Measurements from ENCODE around the gene TUBB2A. TPM values are rescaled to one million over a fixed set of nuclear protein-coding genes. Genes with fewer than 3 reads are reported as not detected.

Gene TUBB2A
- total RNA-seq, 2 experiments from 2014 or later, result 24.8 to 42.1 TPM

GRCh38 chr6:3194535-3195419, 37.4 kb upstream of the TUBB2A start:
- Histone ChIP-seq H3K27ac (ENCODE audit: low read depth, low read length, poor library complexity, severe bottlenecking) (no peak overlapping the region), H2AFZ (ENCODE audit: low read length) (no peak overlapping the region), H3K79me2 (ENCODE audit: insufficient read depth, low read depth, low read length) (no peaks in the 10 kb centered on the region), H4K20me1 (ENCODE audit: insufficient read depth, low read length) (no peaks in the 10 kb centered on the region), H3K4me1 (ENCODE audit: insufficient read depth, low read length, poor library complexity, severe bottlenecking) (no peaks in the 10 kb centered on the region), H3K4me3 (ENCODE audit: low read depth, low read length, poor library complexity, severe bottlenecking) (no peak overlapping the region), H3K36me3 (ENCODE audit: insufficient read depth, low read length) (no peaks in the 10 kb centered on the region), H3K9me3 (ENCODE audit: low read length) (no peaks in the 10 kb centered on the region), H3K4me2 (ENCODE audit: low read length) (no peak overlapping the region), H3K9me2 (ENCODE audit: insufficient read depth, low read length) (no peaks in the 10 kb centered on the region)
- POLR2A ChIA-PET, result interaction anchor here (0.7 to 2.8 kb wide), 5 partner anchors 9 to 311 kb away, joined by 3 to 12 read pairs (median 4); no protein-coding TSS in a partner anchor
- intact Hi-C loops (cut with micrococcal nuclease; ENCODE audit: unreplicated experiment), result no loop called here
- DNase-seq (ENCODE audit: low spot score), result no peak
- TF ChIP-seq EZH2phosphoT487 (IDR thresholded peaks at IDR 0.05; ENCODE audit: borderline replicate concordance, low read depth, low read length) (no peak), CTCF (conservative IDR thresholded peaks at IDR 0.05; ENCODE audit: low read length) (no peak)
- CTCF ChIA-PET (ENCODE audit: unreplicated experiment), result interaction anchor here (0.5 kb wide), 1 partner anchor 403 kb away, joined by 3 read pairs; no protein-coding TSS in a partner anchor
- no TSS peak for BruUV-seq (replicated peaks)

GRCh38 chr6:3193102-3193849, 35.9 kb upstream of the TUBB2A start:
- no peaks in the 10 kb centered on the region for H3K79me2 ChIP-seq (ENCODE audit: insufficient read depth, low read depth, low read length)
- H2AFZ ChIP-seq (ENCODE audit: low read length), result no peak overlapping the region
- intact Hi-C loops (cut with micrococcal nuclease; ENCODE audit: unreplicated experiment), result no loop called here
- no peak overlapping the region for H3K4me3 ChIP-seq (ENCODE audit: low read depth, low read length, poor library complexity, severe bottlenecking)
- ChIA-PET CTCF (ENCODE audit: unreplicated experiment) (no interaction called here), POLR2A (interaction anchor here (1.0 to 2.8 kb wide), 3 partner anchors 8 to 44 kb away, joined by 3 to 12 read pairs (median 4); no protein-coding TSS in a partner anchor)
- H3K36me3 ChIP-seq (ENCODE audit: insufficient read depth, low read length), result no peaks in the 10 kb centered on the region
- H3K4me1 ChIP-seq (ENCODE audit: insufficient read depth, low read length, poor library complexity, severe bottlenecking), result no peaks in the 10 kb centered on the region
- H3K27ac ChIP-seq (ENCODE audit: low read depth, low read length, poor library complexity, severe bottlenecking), result no peak overlapping the region
- TF ChIP-seq CTCF (conservative IDR thresholded peaks at IDR 0.05; ENCODE audit: low read length) (no peak), EZH2phosphoT487 (IDR thresholded peaks at IDR 0.05; ENCODE audit: borderline replicate concordance, low read depth, low read length) (no peak)
- BruUV-seq (replicated peaks), result no TSS peak
- H3K9me2 ChIP-seq (ENCODE audit: insufficient read depth, low read length), result no peaks in the 10 kb centered on the region
- DNase-seq (ENCODE audit: low spot score), result no peak
- no peak overlapping the region for H3K4me2 ChIP-seq (ENCODE audit: low read length)
- H3K9me3 ChIP-seq (ENCODE audit: low read length), result no peaks in the 10 kb centered on the region
- H4K20me1 ChIP-seq (ENCODE audit: insufficient read depth, low read length), result no peaks in the 10 kb centered on the region

Measured in OCI-LY7 (cell line).